GM12891 (cell line): ENCODE data around the gene ZNF324.

ENCODE experiments used
- DNase-seq: peaks from one replicate; pipeline ENCODE4 v3.0.0; 2011; ENCODE audit warnings: low spot score; ENCODE audit not compliant: insufficient read length
- FAIRE-seq: peaks from 2 replicates; lab custom pipeline; 2011; peaks lifted over from hg19 to GRCh38; lab: Jason Lieb, UNC
- PAX5 ChIP-seq: IDR thresholded peaks from 2 replicates; pipeline ENCODE4 v1.6.1; 2011; ENCODE audit warnings: low read length, moderate library complexity, mild to moderate bottlenecking; ENCODE audit not compliant: insufficient read depth, severe bottlenecking
- POLR2A ChIP-seq: IDR thresholded peaks from 2 replicates; pipeline ENCODE4 v1.6.1; 2011; ENCODE audit warnings: low read depth, low read length, control low read depth
- POLR2AphosphoS5 ChIP-seq: IDR thresholded peaks from 2 replicates; pipeline ENCODE4 v1.6.1; 2011; ENCODE audit warnings: low read depth, low read length, control low read depth
- POU2F2 ChIP-seq: IDR thresholded peaks from 2 replicates; pipeline ENCODE4 v1.6.1; 2011; ENCODE audit warnings: low read depth, mild to moderate bottlenecking, control low read depth, low read length, moderate library complexity
- SPI1 ChIP-seq: IDR thresholded peaks from 2 replicates; pipeline ENCODE4 v1.6.1; 2011; ENCODE audit warnings: low read depth, low read length, control low read depth
- TAF1 ChIP-seq: IDR thresholded peaks from 2 replicates; pipeline ENCODE4 v1.6.1; 2011; ENCODE audit warnings: low read depth, low read length, control low read depth

ZNF324 gene

GRCh38 chr19:58513694-58514563 is 47.0 kb downstream of the ZNF324 start:
- FAIRE-seq, result peak; percentile 100

GRCh38 chr19:58514564-58515022 is 47.7 kb downstream of the ZNF324 start:
- TF ChIP-seq POLR2A (no peak), POU2F2 (no peak), PAX5 (no peak), TAF1 (no peak), SPI1 (no peak), POLR2AphosphoS5 (no peak)
- DNase-seq, result no peak
- no peak for FAIRE-seq

More at GRCh38 chr19:58513694-58514563, 47.0 kb downstream of the ZNF324 start:
- TF ChIP-seq SPI1, result no peak
- TF ChIP-seq POLR2A, result peak; percentile 90
- peak; percentile 87 for TF ChIP-seq POLR2AphosphoS5
- peak; percentile 72 for TF ChIP-seq PAX5
- peak; percentile 62 for TF ChIP-seq POU2F2
- 0 out of 2 replicates have a peak, but pooled peaks have one; percentile 64 for TF ChIP-seq TAF1
- DNase-seq, result peak; percentile 99

- TF ChIP-seq POLR2A (no peak), PAX5 (no peak), POU2F2 (no peak), TAF1 (no peak), POLR2AphosphoS5 (no peak), SPI1 (no peak)
- no peak for FAIRE-seq
- DNase-seq, result no peak
Measured at GRCh38 chr19:58515259-58515658, 48.4 kb downstream of the ZNF324 start.

GRCh38 chr19:58516246-58516836 is 49.5 kb downstream of the ZNF324 start:
- FAIRE-seq, result no peak
- DNase-seq, result no peak
- TF ChIP-seq PAX5, result no peak
- TF ChIP-seq POLR2AphosphoS5, result no peak
- TF ChIP-seq SPI1, result no peak
- no peak for TF ChIP-seq POU2F2
- no peak for TF ChIP-seq POLR2A
- no peak for TF ChIP-seq TAF1

GRCh38 chr19:58516964-58517833 is 50.3 kb downstream of the ZNF324 start:
- no peak for FAIRE-seq
- TF ChIP-seq SPI1 (no peak), POLR2AphosphoS5 (0 out of 2 replicates have a peak, but pooled peaks have one; percentile 37)

GRCh38 chr19:58518256-58519086 is 51.6 kb downstream of the ZNF324 start:
- DNase-seq, result no peak
- TF ChIP-seq TAF1 (no peak), SPI1 (peak; percentile 38)
- peak; percentile 23 for FAIRE-seq

More at GRCh38 chr19:58516964-58517833, 50.3 kb downstream of the ZNF324 start:
- DNase-seq, result no peak

GRCh38 chr19:58519087-58519354 is 52.1 kb downstream of the ZNF324 start:
- FAIRE-seq, result peak; percentile 75
- TF ChIP-seq POLR2A (no peak), SPI1 (no peak), POLR2AphosphoS5 (no peak), PAX5 (no peak), POU2F2 (no peak), TAF1 (no peak)
- DNase-seq, result no peak

- FAIRE-seq, result peak; percentile 92
- TF ChIP-seq TAF1 (peak; percentile 89), POLR2A (peak; percentile 69), SPI1 (peak; percentile 36; the same call in 1 of the 2 replicates), PAX5 (peak; percentile 71), POU2F2 (peak; percentile 58), POLR2AphosphoS5 (peak; percentile 86)
Measured at GRCh38 chr19:58519355-58520256, 52.7 kb downstream of the ZNF324 start, which contains the start of gene ZBTB45. Gene ZBTB45, minus strand, starts transcription at chr19:58519810. Its CDS starts 2,137 bp downstream, at chr19:58517673.

More at GRCh38 chr19:58519355-58520256, 52.7 kb downstream of the ZNF324 start, which contains the start of gene ZBTB45:
- DNase-seq, result peak; percentile 80
